PC-3 (cell line): ENCODE measurements around the gene RRBP1. TPM values are rescaled to one million over a fixed set of nuclear protein-coding genes. Genes with fewer than 3 reads are reported as not detected.

Experiments used
- ATAC-seq: fragments of 200-7000 bp; cut with Tn5 transposase; 2 replicates; pipeline ENCODE4 v1.9.1; 2020; ENCODE audit warnings: mild to moderate bottlenecking, moderate library complexity
- BruUV-seq: library from RNA; stranded (reverse); fragments of 400-500 nt; replicated peaks from 2 replicates; lab custom pipeline; 2021; lab: Mats Ljungman, UMichigan
- CTCF ChIA-PET: fragments of 300-600 bp; sonication (Branson Sonifier 250); formaldehyde crosslinking; loops from one replicate; lab custom pipeline; 2022; ENCODE audit warnings: antibody characterized with exemption; lab: Charles Lee
- POLR2A ChIA-PET: fragments of 300-600 bp; sonication (Branson Sonifier 250); formaldehyde crosslinking; loops from one replicate; lab custom pipeline; 2022; ENCODE audit warnings: antibody characterized with exemption; ENCODE audit not compliant: unreplicated experiment; lab: Charles Lee
- DNase-seq: peaks from one replicate; pipeline ENCODE4 v3.0.0-alpha.2; 2015
- H2AFZ ChIP-seq: fragments of 300-600 bp; sonication (generic); 2 replicates; pipeline ENCODE4 v1.6.0; 2016; ENCODE audit warnings: antibody characterized with exemption, low read length
- H3F3A ChIP-seq: fragments of 300-600 bp; sonication (generic); one replicate; pipeline ENCODE4 v1.6.0; 2017; ENCODE audit warnings: antibody characterized with exemption, low read length, control low read depth, mild to moderate bottlenecking; ENCODE audit not compliant: unreplicated experiment
- H3K27ac ChIP-seq: fragments of 300-600 bp; sonication (generic); 2 replicates; pipeline ENCODE4 v1.5.1; 2016; ENCODE audit warnings: mild to moderate bottlenecking, low read length
- H3K27me3 ChIP-seq: fragments of 300-600 bp; sonication (generic); 2 replicates; pipeline ENCODE4 v1.6.1; 2016; ENCODE audit warnings: low read length, mixed read lengths
- H3K36me3 ChIP-seq: fragments of 300-600 bp; sonication (generic); 2 replicates; pipeline ENCODE4 v1.6.1; 2016; ENCODE audit warnings: low read depth, mixed run types, low read length, mixed read lengths
- H3K4me1 ChIP-seq: fragments of 300-600 bp; sonication (generic); 2 replicates; pipeline ENCODE4 v1.5.1; 2016; ENCODE audit warnings: low read length; ENCODE audit not compliant: insufficient read depth
- H3K4me2 ChIP-seq: fragments of 300-600 bp; sonication (generic); 2 replicates; pipeline ENCODE4 v1.6.0; 2016; ENCODE audit warnings: low read length
- H3K4me3 ChIP-seq: fragments of 300-600 bp; sonication (generic); 2 replicates; pipeline ENCODE4 v1.5.1; 2016; ENCODE audit warnings: mild to moderate bottlenecking, low read length, mixed read lengths
- H3K79me2 ChIP-seq: fragments of 300-600 bp; sonication (generic); 2 replicates; pipeline ENCODE4 v1.6.1; 2017; ENCODE audit warnings: low read length, mixed read lengths
- H3K9ac ChIP-seq: fragments of 300-600 bp; sonication (generic); 2 replicates; pipeline ENCODE4 v1.6.0; 2016; ENCODE audit warnings: mild to moderate bottlenecking, low read length
- H3K9me2 ChIP-seq: fragments of 300-600 bp; sonication (generic); replicated peaks from 2 replicates; pipeline ENCODE4 v1.6.1; 2016; ENCODE audit warnings: mixed run types, low read length, mixed read lengths
- H3K9me3 ChIP-seq: fragments of 300-600 bp; sonication (generic); 2 replicates; pipeline ENCODE4 v1.6.1; 2016; ENCODE audit warnings: low read length, mixed read lengths
- H4K20me1 ChIP-seq: fragments of 300-600 bp; sonication (generic); 2 replicates; pipeline ENCODE4 v1.6.1; 2016; ENCODE audit warnings: low read length, mixed read lengths
- EZH2 ChIP-seq: fragments of 300-600 bp; sonication (generic); IDR thresholded peaks from one replicate; pipeline ENCODE4 v1.6.1; 2017; ENCODE audit warnings: antibody characterized with exemption, mild to moderate bottlenecking, low read length; ENCODE audit not compliant: unreplicated experiment
- EZH2phosphoT487 ChIP-seq: fragments of 300-600 bp; sonication (generic); IDR thresholded peaks from 2 replicates; pipeline ENCODE4 v1.6.1; 2018; ENCODE audit warnings: mild to moderate bottlenecking, antibody characterized with exemption, low read length, borderline replicate concordance
- intact Hi-C: fragments of 100-400 bp; cut with micrococcal nuclease; formaldehyde crosslinking; loops from 2 replicates; pipeline ENCODE4 v1.9.0; 2023
- total RNA-seq: library from RNA; depleted of rRNA; stranded (reverse); fragments of >200 nt; gene quantifications from 2 replicates; pipeline ENCODE4 v1.2.3, GENCODE V29; 2014
- TF ChIP-seq, protein P1 (sequence below): fragments of 300-600 bp; sonication (generic); conservative IDR thresholded peaks from 2 replicates; pipeline ENCODE4 v1.5.1; 2017; ENCODE audit warnings: antibody characterized with exemption, low read depth, mild to moderate bottlenecking, low read length

The RRBP1 gene
- total RNA-seq, 1 experiment from 2014 or later: 176 TPM

DNA sequence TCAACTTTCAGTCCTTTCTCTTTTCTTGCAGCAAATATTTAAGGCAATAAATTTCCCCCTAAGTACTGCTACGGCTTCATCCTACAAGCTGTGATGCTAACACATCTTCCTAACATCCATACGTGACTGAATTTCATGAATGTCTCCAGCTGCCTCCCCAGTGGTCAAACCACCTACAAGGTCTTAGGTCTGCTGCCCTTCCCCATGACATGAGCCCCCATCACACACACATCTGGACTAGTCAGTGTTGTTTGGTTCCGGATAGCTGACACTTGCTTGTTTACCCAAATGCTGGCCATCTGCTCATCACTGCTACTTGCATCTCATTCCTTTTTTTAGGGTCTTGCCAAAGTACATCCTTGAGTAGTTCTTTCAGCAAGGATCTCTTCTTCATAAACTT, 14.6 kb downstream of the RRBP1 start:
- Histone ChIP-seq H3F3A (no peaks in the 10 kb centered on the region), H3K9me3 (no peaks in the 10 kb centered on the region), H3K36me3 (peaks cover 24% of the 10 kb centered on the region; the same call in 1 of the 2 replicates), H3K4me1 (no peaks in the 10 kb centered on the region), H3K27me3 (no peaks in the 10 kb centered on the region), H3K79me2 (peaks cover 100% of the 10 kb centered on the region), H3K9ac (no peak overlapping the region), H2AFZ (no peak overlapping the region), H3K4me2 (no peak overlapping the region), H4K20me1 (peaks cover 35% of the 10 kb centered on the region), H3K4me3 (no peak overlapping the region), H3K9me2 (no peaks in the 10 kb centered on the region), H3K27ac (no peak overlapping the region)
- ATAC-seq (no peak), DNase-seq (no peak)
- intact Hi-C loops: no loop called here
- BruUV-seq: no TSS peak
- no peak for TF ChIP-seq EZH2
- TF ChIP-seq, protein P1, sequence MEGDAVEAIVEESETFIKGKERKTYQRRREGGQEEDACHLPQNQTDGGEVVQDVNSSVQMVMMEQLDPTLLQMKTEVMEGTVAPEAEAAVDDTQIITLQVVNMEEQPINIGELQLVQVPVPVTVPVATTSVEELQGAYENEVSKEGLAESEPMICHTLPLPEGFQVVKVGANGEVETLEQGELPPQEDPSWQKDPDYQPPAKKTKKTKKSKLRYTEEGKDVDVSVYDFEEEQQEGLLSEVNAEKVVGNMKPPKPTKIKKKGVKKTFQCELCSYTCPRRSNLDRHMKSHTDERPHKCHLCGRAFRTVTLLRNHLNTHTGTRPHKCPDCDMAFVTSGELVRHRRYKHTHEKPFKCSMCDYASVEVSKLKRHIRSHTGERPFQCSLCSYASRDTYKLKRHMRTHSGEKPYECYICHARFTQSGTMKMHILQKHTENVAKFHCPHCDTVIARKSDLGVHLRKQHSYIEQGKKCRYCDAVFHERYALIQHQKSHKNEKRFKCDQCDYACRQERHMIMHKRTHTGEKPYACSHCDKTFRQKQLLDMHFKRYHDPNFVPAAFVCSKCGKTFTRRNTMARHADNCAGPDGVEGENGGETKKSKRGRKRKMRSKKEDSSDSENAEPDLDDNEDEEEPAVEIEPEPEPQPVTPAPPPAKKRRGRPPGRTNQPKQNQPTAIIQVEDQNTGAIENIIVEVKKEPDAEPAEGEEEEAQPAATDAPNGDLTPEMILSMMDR: no peak
- CTCF ChIA-PET: no interaction called here
- POLR2A ChIA-PET: no interaction called here

DNA sequence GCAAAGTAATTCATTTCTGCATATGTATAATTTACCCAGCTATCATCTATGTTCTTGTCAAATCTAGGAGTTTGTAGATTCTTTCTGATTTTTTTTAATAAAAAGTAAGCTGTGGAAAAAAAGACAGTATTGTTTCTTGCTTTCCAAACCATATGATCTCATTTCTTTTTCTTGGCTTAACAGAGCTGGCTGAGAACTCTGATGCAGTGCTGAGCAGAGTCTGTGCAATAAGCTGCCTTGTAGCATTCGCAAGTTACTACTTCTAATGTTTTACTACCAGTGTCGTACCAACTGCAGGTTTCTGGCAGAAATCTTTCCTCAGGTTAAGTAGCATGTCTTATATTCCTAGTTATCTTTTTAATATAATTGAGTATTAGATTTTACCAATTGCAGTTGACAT, 15.6 kb downstream of the RRBP1 start:
- CTCF ChIA-PET: no interaction called here
- no peak overlapping the region for H2AFZ ChIP-seq

GRCh38 chr20:17665756-17666155, 16.3 kb downstream of the RRBP1 start:
- no peak overlapping the region for H3K27ac ChIP-seq
- TF ChIP-seq, protein P1: no peak
- no peak for TF ChIP-seq EZH2phosphoT487
- TF ChIP-seq EZH2: no peak
- peaks cover 20% of the 10 kb centered on the region; the same call in 1 of the 2 replicates for H3K36me3 ChIP-seq
- no peaks in the 10 kb centered on the region for H3K9me2 ChIP-seq
- peaks cover 100% of the 10 kb centered on the region for H3K79me2 ChIP-seq
- no peaks in the 10 kb centered on the region for H3F3A ChIP-seq
- CTCF ChIA-PET: no interaction called here
- H3K9ac ChIP-seq: no peak overlapping the region
- H3K9me3 ChIP-seq: no peaks in the 10 kb centered on the region
- no peak for ATAC-seq
- POLR2A ChIA-PET: no interaction called here
- no peak overlapping the region for H3K4me3 ChIP-seq
- H2AFZ ChIP-seq: no peak overlapping the region
- DNase-seq: no peak
- no peaks in the 10 kb centered on the region for H3K4me1 ChIP-seq
- H3K27me3 ChIP-seq: no peaks in the 10 kb centered on the region
- no TSS peak for BruUV-seq
- no peak overlapping the region for H3K4me2 ChIP-seq
- intact Hi-C loops: no loop called here
- H4K20me1 ChIP-seq: peaks cover 35% of the 10 kb centered on the region; the same call in 1 of the 2 replicates

More for the DNA sequence above, 15.6 kb downstream of the RRBP1 start:
- Histone ChIP-seq H3K27ac (no peak overlapping the region), H3K4me3 (no peak overlapping the region), H3K9ac (no peak overlapping the region), H3F3A (no peaks in the 10 kb centered on the region), H3K4me2 (no peak overlapping the region), H3K4me1 (no peaks in the 10 kb centered on the region), H3K9me3 (no peaks in the 10 kb centered on the region), H3K36me3 (peaks cover 22% of the 10 kb centered on the region; the same call in 1 of the 2 replicates), H4K20me1 (peaks cover 30% of the 10 kb centered on the region; the same call in 1 of the 2 replicates), H3K79me2 (peaks cover 100% of the 10 kb centered on the region), H3K27me3 (no peaks in the 10 kb centered on the region), H3K9me2 (no peaks in the 10 kb centered on the region)
- POLR2A ChIA-PET: no interaction called here
- BruUV-seq: no TSS peak
- intact Hi-C loops: no loop called here
- ATAC-seq (no peak), DNase-seq (no peak)
- TF ChIP-seq EZH2phosphoT487 (no peak), EZH2 (no peak)
- TF ChIP-seq, protein P1: no peak
